Measurements from ENCODE around the gene SST. TPM values are rescaled to one million over a fixed set of nuclear protein-coding genes. Genes with fewer than 3 reads are reported as not detected.

Gene SST
- total and polyA plus RNA-seq, 2 of the 13 experiments (the other 11 are each of a cell fraction or from before 2014, with no cell fraction given): not detected

- TF ChIP-seq, protein P1, sequence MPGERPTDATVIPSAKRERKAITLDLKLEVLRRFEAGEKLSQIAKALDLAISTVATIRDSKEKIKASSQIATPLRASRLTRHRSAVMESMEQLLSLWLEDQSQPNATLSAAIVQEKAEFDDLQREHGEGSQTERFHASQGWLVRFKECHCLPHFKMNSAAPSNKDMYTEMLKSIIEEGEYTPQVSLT (CRISPR knock-in tag; IDR thresholded peaks at IDR 0.05; ENCODE audit: borderline replicate concordance, low read depth): no peak
- TF ChIP-seq ZSCAN30 (CRISPR knock-in tag; IDR thresholded peaks at IDR 0.05) (no peak), NFYB (CRISPR knock-in tag; IDR thresholded peaks at IDR 0.05) (no peak), TFAP4 (IDR thresholded peaks at IDR 0.05; ENCODE audit: borderline replicate concordance, low read depth) (no peak; the same call in 1 of the 2 replicates), BCL6 (CRISPR knock-in tag; IDR thresholded peaks at IDR 0.05) (peak; percentile 98), ARHGAP35 (CRISPR knock-in tag; IDR thresholded peaks at IDR 0.05; ENCODE audit: borderline replicate concordance) (no peak), HMG20B (CRISPR knock-in tag; conservative IDR thresholded peaks at IDR 0.05) (0 out of 2 replicates have a peak, but pooled peaks have one; percentile 61), ZSCAN20 (CRISPR knock-in tag; IDR thresholded peaks at IDR 0.05; ENCODE audit: borderline replicate concordance) (peak; percentile 48; the same call in 1 of the 2 replicates), ZNF446 (CRISPR knock-in tag; IDR thresholded peaks at IDR 0.05) (no peak), U2AF1 (optimal IDR thresholded peaks at IDR 0.05; ENCODE audit: low read depth, low read length) (no peak), ZNF44 (CRISPR knock-in tag; IDR thresholded peaks at IDR 0.05) (peak; percentile 35; the same call in 1 of the 2 replicates), KLF16 (CRISPR knock-in tag; IDR thresholded peaks at IDR 0.05) (no peak), TGIF2 (CRISPR knock-in tag; IDR thresholded peaks at IDR 0.05) (peak; percentile 55; the same call in 1 of the 2 replicates), ZNF17 (CRISPR knock-in tag; IDR thresholded peaks at IDR 0.05) (no peak), HES4 (CRISPR knock-in tag; IDR thresholded peaks at IDR 0.05; ENCODE audit: borderline replicate concordance) (no peak), ZBTB7A (CRISPR knock-in tag; IDR thresholded peaks at IDR 0.05) (peak; percentile 60; the same call in 1 of the 2 replicates)
- TF ChIP-seq, protein P2, sequence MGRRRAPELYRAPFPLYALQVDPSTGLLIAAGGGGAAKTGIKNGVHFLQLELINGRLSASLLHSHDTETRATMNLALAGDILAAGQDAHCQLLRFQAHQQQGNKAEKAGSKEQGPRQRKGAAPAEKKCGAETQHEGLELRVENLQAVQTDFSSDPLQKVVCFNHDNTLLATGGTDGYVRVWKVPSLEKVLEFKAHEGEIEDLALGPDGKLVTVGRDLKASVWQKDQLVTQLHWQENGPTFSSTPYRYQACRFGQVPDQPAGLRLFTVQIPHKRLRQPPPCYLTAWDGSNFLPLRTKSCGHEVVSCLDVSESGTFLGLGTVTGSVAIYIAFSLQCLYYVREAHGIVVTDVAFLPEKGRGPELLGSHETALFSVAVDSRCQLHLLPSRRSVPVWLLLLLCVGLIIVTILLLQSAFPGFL (CRISPR knock-in tag; IDR thresholded peaks at IDR 0.05): no peak
- TF ChIP-seq, protein P3, sequence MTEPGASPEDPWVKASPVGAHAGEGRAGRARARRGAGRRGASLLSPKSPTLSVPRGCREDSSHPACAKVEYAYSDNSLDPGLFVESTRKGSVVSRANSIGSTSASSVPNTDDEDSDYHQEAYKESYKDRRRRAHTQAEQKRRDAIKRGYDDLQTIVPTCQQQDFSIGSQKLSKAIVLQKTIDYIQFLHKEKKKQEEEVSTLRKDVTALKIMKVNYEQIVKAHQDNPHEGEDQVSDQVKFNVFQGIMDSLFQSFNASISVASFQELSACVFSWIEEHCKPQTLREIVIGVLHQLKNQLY (CRISPR knock-in tag; IDR thresholded peaks at IDR 0.05): no peak; the same call in 1 of the 2 replicates
- TF ChIP-seq, protein P4, sequence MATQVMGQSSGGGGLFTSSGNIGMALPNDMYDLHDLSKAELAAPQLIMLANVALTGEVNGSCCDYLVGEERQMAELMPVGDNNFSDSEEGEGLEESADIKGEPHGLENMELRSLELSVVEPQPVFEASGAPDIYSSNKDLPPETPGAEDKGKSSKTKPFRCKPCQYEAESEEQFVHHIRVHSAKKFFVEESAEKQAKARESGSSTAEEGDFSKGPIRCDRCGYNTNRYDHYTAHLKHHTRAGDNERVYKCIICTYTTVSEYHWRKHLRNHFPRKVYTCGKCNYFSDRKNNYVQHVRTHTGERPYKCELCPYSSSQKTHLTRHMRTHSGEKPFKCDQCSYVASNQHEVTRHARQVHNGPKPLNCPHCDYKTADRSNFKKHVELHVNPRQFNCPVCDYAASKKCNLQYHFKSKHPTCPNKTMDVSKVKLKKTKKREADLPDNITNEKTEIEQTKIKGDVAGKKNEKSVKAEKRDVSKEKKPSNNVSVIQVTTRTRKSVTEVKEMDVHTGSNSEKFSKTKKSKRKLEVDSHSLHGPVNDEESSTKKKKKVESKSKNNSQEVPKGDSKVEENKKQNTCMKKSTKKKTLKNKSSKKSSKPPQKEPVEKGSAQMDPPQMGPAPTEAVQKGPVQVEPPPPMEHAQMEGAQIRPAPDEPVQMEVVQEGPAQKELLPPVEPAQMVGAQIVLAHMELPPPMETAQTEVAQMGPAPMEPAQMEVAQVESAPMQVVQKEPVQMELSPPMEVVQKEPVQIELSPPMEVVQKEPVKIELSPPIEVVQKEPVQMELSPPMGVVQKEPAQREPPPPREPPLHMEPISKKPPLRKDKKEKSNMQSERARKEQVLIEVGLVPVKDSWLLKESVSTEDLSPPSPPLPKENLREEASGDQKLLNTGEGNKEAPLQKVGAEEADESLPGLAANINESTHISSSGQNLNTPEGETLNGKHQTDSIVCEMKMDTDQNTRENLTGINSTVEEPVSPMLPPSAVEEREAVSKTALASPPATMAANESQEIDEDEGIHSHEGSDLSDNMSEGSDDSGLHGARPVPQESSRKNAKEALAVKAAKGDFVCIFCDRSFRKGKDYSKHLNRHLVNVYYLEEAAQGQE (IDR thresholded peaks at IDR 0.05; ENCODE audit: borderline replicate concordance in 1 of 2, low read depth in 1 of 2, low read length in 2 of 2): 0 out of 4 replicates have a peak, but pooled peaks of 1 of the 2 experiments have one; percentile 17
- TF ChIP-seq, protein P5, sequence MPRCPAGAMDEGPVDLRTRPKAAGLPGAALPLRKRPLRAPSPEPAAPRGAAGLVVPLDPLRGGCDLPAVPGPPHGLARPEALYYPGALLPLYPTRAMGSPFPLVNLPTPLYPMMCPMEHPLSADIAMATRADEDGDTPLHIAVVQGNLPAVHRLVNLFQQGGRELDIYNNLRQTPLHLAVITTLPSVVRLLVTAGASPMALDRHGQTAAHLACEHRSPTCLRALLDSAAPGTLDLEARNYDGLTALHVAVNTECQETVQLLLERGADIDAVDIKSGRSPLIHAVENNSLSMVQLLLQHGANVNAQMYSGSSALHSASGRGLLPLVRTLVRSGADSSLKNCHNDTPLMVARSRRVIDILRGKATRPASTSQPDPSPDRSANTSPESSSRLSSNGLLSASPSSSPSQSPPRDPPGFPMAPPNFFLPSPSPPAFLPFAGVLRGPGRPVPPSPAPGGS (CRISPR knock-in tag; IDR thresholded peaks at IDR 0.05): 0 out of 2 replicates have a peak, but pooled peaks have one; percentile 21
Measured at GRCh38 chr3:187719628-187720336, 49.6 kb upstream of the SST start (continued).

Measured in HepG2 (cell line).